ENCODE results near the gene HSFX2.
"Not testable (repeated sequence)": the region's sequence is repeated elsewhere in the genome, so short reads cannot be mapped to it uniquely, and the experiment has no call there.

DNA sequence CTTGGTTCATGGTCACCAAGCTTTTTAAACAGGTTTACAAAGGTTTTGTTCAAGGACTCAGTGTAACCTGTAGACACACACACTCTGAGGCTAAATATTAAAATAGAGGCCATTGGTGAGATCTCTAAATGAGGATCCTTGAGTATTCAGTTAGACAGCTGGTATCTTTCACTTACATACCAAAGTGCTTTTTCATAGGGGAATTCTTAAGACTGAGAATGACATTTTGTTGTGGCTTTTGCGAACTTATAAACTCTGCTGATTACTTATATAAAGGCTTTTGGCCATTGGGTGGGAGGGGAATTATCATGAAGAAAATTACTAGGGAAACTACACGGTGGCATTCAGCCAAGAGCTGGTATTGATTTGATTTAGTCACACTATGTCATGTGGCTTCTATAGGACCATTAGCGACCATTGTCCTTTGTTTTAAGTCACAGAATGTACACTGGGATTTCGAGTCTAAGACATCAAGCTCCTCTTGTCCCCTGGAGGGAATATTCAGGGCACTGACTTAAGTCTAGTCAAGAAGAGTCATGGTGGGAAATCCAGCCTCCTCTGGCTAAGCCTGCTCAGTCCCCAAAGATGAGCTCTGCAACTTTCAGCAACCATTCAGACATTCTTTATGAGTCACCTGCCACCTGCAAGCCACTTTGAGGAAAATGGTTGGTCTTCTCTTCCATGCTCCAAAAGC, 43.7 kb downstream of the HSFX2 start:
- not testable (repeated sequence) for TF ChIP-seq POLR2AphosphoS5 (IDR thresholded peaks at IDR 0.05; ENCODE audit: borderline replicate concordance, low read depth, low read length); FOXP2 (optimal IDR thresholded peaks at IDR 0.05; ENCODE audit: control extremely low read depth, extremely low read length, insufficient read depth); EZH2 (IDR thresholded peaks at IDR 0.05)
